Activated naive CD4-positive, alpha-beta T cell treated with anti-CD3 and anti-CD28 coated beads for 36 hours (primary cell): Measurements from ENCODE around the gene BCL11A. TPM values are rescaled to one million over a fixed set of nuclear protein-coding genes. Genes with fewer than 3 reads are reported as not detected.

ENCODE experiments used
- CTCF ChIA-PET: fragments of 350-600 bp; sonication (Branson Sonifier 250); formaldehyde crosslinking; loops from one replicate; lab custom pipeline; 2021; ENCODE audit warnings: antibody characterized with exemption; lab: Charles Lee
- DNase-seq: peaks from one replicate; pipeline ENCODE4 v3.0.0-alpha.2; 2020
- H3K27ac Mint-ChIP-seq: one replicate; pipeline ENCODE4 v1.8.0; 2021; ENCODE audit warnings: mild to moderate bottlenecking, mixed read lengths
- H3K27me3 Mint-ChIP-seq: one replicate; pipeline ENCODE4 v1.8.0; 2021; ENCODE audit warnings: low read depth, mixed read lengths
- H3K36me3 Mint-ChIP-seq: one replicate; pipeline ENCODE4 v1.8.0; 2021; ENCODE audit warnings: low read depth, mixed read lengths
- H3K4me1 Mint-ChIP-seq: one replicate; pipeline ENCODE4 v1.8.0; 2021; ENCODE audit warnings: low read depth, mixed read lengths
- H3K4me3 Mint-ChIP-seq: one replicate; pipeline ENCODE4 v1.8.0; 2021; ENCODE audit warnings: mild to moderate bottlenecking, moderate library complexity, mixed read lengths
- H3K9me3 Mint-ChIP-seq: one replicate; pipeline ENCODE4 v1.8.0; 2021; ENCODE audit warnings: mixed read lengths
- intact Hi-C: fragments of 100-400 bp; cut with micrococcal nuclease; formaldehyde crosslinking; loops from one replicate; pipeline ENCODE4 v1.15.1; 2023
- total RNA-seq, 2 experiments: library from RNA; stranded (reverse); gene quantifications; one replicate each; pipeline ENCODE4 v1.2.3, GENCODE V29; 2021

BCL11A gene
- total RNA-seq, 2 experiments from 2014 or later: 0.52 to 0.67 TPM

DNA sequence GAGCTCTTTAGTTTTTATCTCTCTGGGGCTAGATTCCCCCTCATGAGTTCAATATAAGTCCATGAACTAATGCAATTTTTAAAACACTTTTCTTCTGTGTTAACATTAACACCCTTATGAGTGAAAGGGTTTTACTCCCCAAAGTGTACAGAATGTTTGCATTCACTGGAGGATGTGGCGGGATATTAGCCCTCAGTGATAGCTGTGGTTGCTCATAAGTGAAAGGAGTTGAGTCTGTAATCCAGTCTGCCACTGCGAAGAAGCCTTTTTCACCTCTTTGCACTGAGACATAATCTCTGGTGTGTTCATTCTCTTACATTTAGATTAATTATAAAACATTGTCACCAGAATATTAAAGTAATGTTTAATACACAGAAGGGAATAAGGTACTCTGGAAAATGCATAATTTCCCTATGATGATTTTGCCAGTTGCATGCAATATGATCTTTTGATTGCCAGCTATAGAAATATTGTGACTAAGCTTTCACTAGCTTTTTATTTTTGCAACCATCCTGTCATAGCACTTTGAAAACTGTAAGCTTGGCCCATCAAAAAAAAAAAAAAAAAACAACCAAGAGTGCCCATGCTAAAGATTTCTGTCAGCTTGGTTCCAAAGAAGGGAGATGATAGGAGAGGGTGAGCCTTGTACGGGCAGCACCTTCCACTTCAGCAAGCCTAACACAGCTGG, 113.2 kb downstream of the BCL11A start:
- Mint-ChIP-seq H3K27ac (no peak overlapping the region), H3K36me3 (no peaks in the 10 kb centered on the region), H3K4me1 (no peaks in the 10 kb centered on the region), H3K4me3 (no peak overlapping the region), H3K9me3 (no peaks in the 10 kb centered on the region), H3K27me3 (peaks cover 2% of the 10 kb centered on the region)
- DNase-seq: no peak
- intact Hi-C loops: no loop called here
- CTCF ChIA-PET: interaction anchor here (0.6 to 1.0 kb wide), 3 partner anchors 38 to 140 kb away, joined by 3 read pairs; no protein-coding TSS in a partner anchor

DNA sequence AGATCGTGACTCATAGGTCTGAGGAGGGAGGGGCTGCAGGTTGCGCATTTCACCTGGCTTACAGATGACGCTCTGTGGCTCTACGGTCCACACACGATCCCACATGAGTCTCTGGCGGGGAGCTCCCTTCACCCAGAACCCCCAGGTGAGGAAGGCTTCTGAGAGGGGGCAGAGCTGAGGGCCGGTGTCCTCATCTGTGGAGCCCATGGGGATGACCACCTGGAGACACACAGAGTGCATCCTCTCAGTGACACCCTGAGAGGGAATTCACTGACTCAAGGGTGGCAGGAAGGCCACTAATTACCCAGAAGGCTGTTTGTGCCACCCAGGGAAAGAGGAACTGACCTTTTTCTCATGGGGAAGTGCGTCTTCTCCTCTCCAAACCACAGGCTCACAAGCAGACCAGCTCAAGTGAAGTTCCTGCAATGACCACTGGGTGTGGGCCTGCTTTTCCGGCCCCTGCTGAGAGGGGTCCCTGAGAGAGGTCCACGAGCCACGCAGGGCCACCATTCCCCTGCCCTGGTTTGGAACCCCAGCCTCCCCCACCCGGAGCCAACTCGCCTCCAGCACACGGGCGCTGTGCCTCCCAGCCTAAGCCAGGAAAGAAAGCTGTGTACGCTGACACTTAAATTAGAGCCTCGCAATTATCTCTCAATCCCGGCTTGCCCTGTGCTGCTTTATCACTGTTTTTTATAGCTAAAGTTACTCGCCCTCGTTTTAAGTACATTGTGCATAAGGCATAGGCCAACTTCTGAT, 114.1 kb downstream of the BCL11A start:
- intact Hi-C loops: no loop called here
- no peak overlapping the region for H3K4me3 Mint-ChIP-seq
- no peaks in the 10 kb centered on the region for H3K36me3 Mint-ChIP-seq
- CTCF ChIA-PET: interaction anchor here (0.6 to 1.0 kb wide), 2 partner anchors 37 to 97 kb away, joined by 3 read pairs; no protein-coding TSS in a partner anchor
- no peak overlapping the region for H3K27ac Mint-ChIP-seq
- no peaks in the 10 kb centered on the region for H3K4me1 Mint-ChIP-seq
- H3K9me3 Mint-ChIP-seq: no peaks in the 10 kb centered on the region
- H3K27me3 Mint-ChIP-seq: peaks cover 2% of the 10 kb centered on the region
- DNase-seq: no peak

DNA sequence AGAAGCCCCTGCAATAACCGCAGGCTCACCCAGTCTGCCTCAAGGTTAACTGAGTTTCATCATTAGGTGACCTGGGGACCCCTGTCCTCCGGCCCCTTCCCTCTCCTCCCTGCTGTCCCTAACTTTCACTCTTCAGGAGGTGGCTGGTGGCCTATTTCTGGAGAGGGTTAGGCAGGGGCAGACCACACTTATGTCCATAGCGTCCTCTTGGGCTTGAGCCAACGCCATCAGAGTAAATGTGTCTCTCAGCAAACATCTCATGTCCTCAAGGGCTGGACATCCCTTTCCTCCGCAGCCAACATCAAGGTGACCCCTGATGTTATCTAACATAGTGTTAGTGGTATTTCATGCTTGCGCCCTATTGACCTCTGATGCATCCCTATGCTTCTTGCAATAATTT, 114.8 kb downstream of the BCL11A start:
- no peaks in the 10 kb centered on the region for H3K9me3 Mint-ChIP-seq
- no peaks in the 10 kb centered on the region for H3K4me1 Mint-ChIP-seq
- no peak overlapping the region for H3K4me3 Mint-ChIP-seq
- H3K27ac Mint-ChIP-seq: no peak overlapping the region
- CTCF ChIA-PET: no interaction called here
- H3K27me3 Mint-ChIP-seq: peaks cover 2% of the 10 kb centered on the region
- no peaks in the 10 kb centered on the region for H3K36me3 Mint-ChIP-seq
- intact Hi-C loops: no loop called here
- DNase-seq: no peak

DNA sequence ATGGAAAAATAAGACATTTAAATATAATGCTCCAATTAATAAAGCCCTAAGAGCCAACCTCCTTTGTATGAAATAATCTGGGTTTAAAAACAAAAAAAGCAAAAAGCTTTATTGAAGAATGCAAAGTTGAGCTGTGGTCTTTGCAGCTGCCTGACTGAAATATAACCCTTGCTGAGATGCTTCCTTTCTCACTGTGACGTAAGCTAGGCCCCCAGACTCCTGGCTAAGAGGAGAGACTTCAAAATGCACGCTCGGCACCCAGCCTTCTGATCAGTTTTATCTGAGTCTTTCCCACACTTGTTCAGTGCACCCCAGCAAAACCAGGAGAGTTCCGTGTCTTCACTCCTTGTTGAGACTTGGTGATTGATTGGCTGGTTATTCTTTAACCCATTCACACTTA, 115.3 kb downstream of the BCL11A start:
- Mint-ChIP-seq H3K4me1 (no peaks in the 10 kb centered on the region), H3K4me3 (no peak overlapping the region), H3K36me3 (no peaks in the 10 kb centered on the region), H3K9me3 (no peaks in the 10 kb centered on the region), H3K27ac (no peak overlapping the region), H3K27me3 (peaks cover 2% of the 10 kb centered on the region)
- intact Hi-C loops: no loop called here
- no peak for DNase-seq
- CTCF ChIA-PET: no interaction called here

DNA sequence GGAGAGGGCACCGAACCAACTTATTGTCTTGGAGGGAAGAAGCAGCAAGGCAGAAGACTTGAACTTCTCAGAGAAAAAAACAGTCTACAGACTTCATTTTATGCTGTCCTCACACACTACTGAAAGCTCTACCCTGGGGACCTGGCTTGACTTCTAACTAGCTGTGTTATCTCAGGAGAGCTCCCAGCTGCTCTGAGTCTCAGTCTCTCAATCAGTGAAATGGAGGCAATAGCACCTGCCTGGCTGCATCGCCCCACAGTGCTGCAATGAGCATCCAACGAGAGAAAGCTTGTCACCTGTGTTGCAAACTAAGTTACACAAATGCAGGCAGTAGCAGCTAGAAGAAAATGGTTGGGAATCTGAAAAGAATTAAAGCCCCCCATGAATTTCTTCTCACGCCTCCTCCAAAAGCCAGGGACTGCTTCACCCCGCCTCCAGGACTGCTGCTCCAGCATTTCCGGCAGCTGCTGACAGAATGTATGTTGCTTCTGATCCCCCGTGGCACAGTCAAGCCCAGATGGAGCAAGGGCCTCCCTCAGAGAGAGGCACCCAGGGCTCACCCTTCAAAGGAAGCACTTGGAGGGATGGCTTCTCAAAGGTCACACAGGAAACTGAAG, 116.3 kb downstream of the BCL11A start:
- peaks cover 2% of the 10 kb centered on the region for H3K27me3 Mint-ChIP-seq
- intact Hi-C loops: no loop called here
- CTCF ChIA-PET: interaction anchor here (0.6 kb wide), 1 partner anchor 175 kb away, joined by 4 read pairs; no protein-coding TSS in a partner anchor
- no peak for DNase-seq
- H3K4me1 Mint-ChIP-seq: no peaks in the 10 kb centered on the region
- H3K36me3 Mint-ChIP-seq: no peaks in the 10 kb centered on the region
- no peak overlapping the region for H3K27ac Mint-ChIP-seq
- H3K9me3 Mint-ChIP-seq: no peaks in the 10 kb centered on the region
- no peak overlapping the region for H3K4me3 Mint-ChIP-seq

DNA sequence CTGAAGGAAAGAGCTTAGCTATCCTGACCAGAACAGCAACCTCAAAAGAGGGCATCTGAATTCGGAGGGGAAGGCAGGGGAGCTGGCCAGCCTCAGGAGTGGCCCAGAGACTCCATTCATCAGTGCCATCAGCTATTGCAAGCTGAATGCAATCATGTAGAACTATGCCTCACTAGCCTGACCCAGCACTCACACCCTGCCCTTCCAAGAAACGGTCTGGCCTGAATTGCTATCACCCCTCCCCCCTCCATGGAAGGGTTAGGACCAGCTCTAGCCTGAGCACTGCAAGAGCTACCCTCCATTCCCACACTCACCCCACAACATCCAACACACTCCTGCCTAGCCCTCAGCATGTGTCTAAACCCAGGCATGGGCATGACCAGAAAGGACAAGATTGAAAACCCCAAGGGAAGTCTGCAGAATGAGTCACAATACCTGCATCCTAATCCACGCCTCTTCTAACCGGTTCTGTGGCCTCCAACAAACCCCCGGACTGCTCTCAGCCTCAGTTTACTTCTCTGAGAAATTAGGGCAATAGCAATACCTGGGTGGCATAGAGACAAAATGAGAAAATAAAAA, 120.3 kb downstream of the BCL11A start:
- intact Hi-C loops: no loop called here
- Mint-ChIP-seq H3K4me1 (no peaks in the 10 kb centered on the region), H3K9me3 (no peaks in the 10 kb centered on the region), H3K27me3 (no peaks in the 10 kb centered on the region), H3K27ac (no peak overlapping the region), H3K36me3 (no peaks in the 10 kb centered on the region), H3K4me3 (no peak overlapping the region)
- CTCF ChIA-PET: interaction anchor here (0.6 to 1.2 kb wide), 2 partner anchors 117 to 138 kb away, joined by 3 to 5 read pairs; no protein-coding TSS in a partner anchor
- no peak for DNase-seq

DNA sequence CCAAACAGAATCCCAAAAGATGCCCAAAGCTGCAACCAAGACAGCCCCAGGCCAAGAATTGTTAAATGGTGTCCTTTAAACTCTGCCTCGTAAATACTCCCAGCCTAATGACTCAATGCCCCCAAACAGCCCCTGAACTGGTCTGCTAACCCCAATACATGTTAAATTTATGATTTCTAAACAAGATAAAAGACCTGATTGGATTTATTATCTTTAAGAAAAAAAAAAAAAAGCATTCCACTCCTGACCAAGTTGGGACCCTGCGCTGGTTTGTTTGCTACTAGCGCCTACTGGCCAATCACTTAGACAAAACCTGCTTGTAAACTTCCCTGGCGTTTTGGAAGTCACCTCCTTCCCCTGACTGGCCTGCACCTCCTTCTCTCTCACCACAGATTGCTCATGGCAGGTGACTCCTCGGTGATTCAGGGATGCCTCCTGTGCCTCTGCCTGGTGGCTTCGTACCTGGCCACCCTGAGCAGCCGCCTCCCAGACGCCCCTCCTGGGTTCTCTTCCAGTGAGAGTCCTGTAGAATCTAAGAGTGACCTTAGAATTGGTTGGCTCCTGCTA, 121.3 kb downstream of the BCL11A start:
- H3K4me1 Mint-ChIP-seq: no peaks in the 10 kb centered on the region
- no peak overlapping the region for H3K27ac Mint-ChIP-seq
- H3K4me3 Mint-ChIP-seq: no peak overlapping the region
- DNase-seq: no peak
- intact Hi-C loops: no loop called here
- H3K36me3 Mint-ChIP-seq: no peaks in the 10 kb centered on the region
- CTCF ChIA-PET: no interaction called here
- H3K9me3 Mint-ChIP-seq: no peaks in the 10 kb centered on the region
- no peaks in the 10 kb centered on the region for H3K27me3 Mint-ChIP-seq

DNA sequence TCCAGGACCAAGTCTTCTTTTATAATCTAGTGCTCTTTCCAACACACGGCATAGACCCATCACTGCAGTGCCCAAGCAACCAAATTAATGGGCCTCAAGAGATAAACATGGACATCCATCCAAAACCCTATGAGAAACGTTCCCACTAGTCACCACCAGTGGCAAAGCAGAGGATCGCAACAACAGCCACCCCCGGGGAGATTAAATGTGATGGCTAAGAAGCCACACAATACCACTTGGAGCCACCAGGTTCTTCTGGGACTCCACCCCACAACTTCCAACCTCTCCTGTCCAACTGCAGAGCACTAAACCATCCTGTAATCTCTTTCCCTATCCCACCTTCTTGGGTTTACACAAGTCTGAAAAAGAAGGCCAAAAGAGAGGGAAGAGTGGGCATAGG, 123.8 kb downstream of the BCL11A start:
- Mint-ChIP-seq H3K9me3 (no peaks in the 10 kb centered on the region), H3K4me1 (no peaks in the 10 kb centered on the region), H3K4me3 (no peak overlapping the region), H3K27me3 (no peaks in the 10 kb centered on the region), H3K27ac (no peak overlapping the region), H3K36me3 (no peaks in the 10 kb centered on the region)
- CTCF ChIA-PET: no interaction called here
- intact Hi-C loops: no loop called here
- no peak for DNase-seq

DNA sequence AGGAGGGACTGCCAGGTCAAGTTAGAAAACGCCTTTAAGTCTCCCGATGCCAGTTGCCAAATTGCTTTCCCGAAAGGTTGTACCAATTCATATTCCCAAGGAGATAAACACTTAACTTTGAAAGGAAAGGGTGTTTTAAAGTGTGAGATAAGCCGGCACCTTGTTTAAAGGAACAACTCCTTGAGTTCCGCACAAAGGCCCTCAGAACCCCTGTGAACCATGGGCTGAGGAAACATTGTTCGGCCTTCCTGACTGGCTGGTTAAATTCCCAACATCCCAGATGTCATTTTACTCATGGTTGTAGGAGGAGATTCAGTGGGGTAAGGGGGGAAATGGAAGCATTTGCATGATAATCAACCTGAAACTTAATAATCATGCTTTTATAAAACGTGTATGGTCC, 126.6 kb downstream of the BCL11A start:
- no peaks in the 10 kb centered on the region for H3K9me3 Mint-ChIP-seq
- no peak overlapping the region for H3K27ac Mint-ChIP-seq
- H3K4me1 Mint-ChIP-seq: no peaks in the 10 kb centered on the region
- H3K36me3 Mint-ChIP-seq: no peaks in the 10 kb centered on the region
- H3K27me3 Mint-ChIP-seq: no peaks in the 10 kb centered on the region
- intact Hi-C loops: no loop called here
- CTCF ChIA-PET: no interaction called here
- no peak for DNase-seq
- H3K4me3 Mint-ChIP-seq: no peak overlapping the region

DNA sequence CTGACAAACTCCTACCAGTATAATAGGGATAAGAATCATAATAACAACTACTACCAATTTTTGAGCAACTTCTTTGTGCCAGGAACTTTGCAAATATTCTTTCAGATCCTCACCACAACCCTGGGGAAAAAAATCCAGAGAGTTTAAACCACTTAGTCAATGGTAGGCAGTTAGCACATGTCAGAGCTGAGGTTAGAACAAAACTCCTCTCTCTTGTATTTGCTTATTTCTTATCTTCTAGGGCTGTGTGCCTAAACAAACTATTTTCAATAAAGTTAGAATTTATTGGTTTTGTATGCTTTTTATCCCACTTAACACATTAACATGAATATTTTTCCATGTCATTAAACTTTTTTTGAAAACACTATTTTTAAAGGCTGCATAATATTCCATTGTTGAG, 127.1 kb downstream of the BCL11A start:
- no peaks in the 10 kb centered on the region for H3K27me3 Mint-ChIP-seq
- intact Hi-C loops: no loop called here

DNA sequence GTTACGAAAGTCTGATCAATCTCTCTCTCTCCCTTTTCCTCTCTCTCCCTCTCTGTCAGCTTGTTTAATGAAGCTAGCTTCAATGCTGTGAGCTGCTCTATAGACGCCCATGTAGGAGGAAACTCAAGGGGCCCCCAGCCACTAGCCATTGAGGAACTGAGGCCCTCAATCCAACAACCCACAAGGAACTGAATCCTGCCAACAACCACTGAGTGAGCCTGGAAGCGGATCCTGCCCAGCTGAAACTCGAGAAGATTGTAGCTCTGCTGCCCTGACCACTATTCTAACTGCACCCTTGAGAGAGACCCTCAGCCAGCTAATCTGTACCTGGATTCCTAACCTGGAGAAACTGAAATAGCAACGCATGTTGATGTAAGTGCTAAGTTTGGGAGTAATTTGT, 129.2 kb downstream of the BCL11A start:
- no peak overlapping the region for H3K27ac Mint-ChIP-seq
- intact Hi-C loops: no loop called here
- H3K9me3 Mint-ChIP-seq: no peaks in the 10 kb centered on the region
- CTCF ChIA-PET: no interaction called here
- no peak for DNase-seq
- H3K27me3 Mint-ChIP-seq: peaks cover 2% of the 10 kb centered on the region
- H3K4me1 Mint-ChIP-seq: no peaks in the 10 kb centered on the region
- no peaks in the 10 kb centered on the region for H3K36me3 Mint-ChIP-seq
- H3K4me3 Mint-ChIP-seq: no peak overlapping the region

More for the DNA sequence above, 127.1 kb downstream of the BCL11A start:
- Mint-ChIP-seq H3K36me3 (no peaks in the 10 kb centered on the region), H3K4me1 (no peaks in the 10 kb centered on the region), H3K9me3 (no peaks in the 10 kb centered on the region), H3K4me3 (no peak overlapping the region), H3K27ac (no peak overlapping the region)
- no peak for DNase-seq
- CTCF ChIA-PET: no interaction called here

DNA sequence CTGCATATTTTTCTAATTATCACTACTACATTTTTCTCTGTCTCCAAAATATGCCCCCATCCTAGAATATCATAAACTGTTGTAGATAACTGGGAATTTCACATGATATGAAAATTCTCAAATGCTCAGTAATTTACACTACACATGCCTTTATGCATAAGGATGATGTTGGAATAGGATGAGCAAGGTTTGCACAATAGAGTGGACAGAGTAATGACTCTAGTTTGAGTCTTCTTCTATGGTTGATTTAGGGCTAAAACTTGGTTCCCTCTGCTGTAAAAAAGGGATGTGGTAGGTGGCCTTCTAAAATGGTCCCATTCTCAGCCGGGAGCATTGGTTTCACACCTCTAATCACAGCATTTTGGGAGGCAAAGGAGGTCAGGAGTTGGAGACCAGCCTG, 129.9 kb downstream of the BCL11A start:
- H3K4me1 Mint-ChIP-seq: no peaks in the 10 kb centered on the region
- peaks cover 3% of the 10 kb centered on the region for H3K27me3 Mint-ChIP-seq
- H3K4me3 Mint-ChIP-seq: no peak overlapping the region
- DNase-seq: no peak
- CTCF ChIA-PET: no interaction called here
- intact Hi-C loops: no loop called here
- H3K27ac Mint-ChIP-seq: no peak overlapping the region
- H3K36me3 Mint-ChIP-seq: no peaks in the 10 kb centered on the region
- H3K9me3 Mint-ChIP-seq: no peaks in the 10 kb centered on the region
